CD14-positive monocyte (primary cell): Measurements from ENCODE around the gene APOF. TPM values are rescaled to one million over a fixed set of nuclear protein-coding genes. Genes with fewer than 3 reads are reported as not detected.
A peak's percentile ranks its signal among the peaks of the same experiment; 100 is the strongest.

Source experiments
- DNase-seq, 3 donors: peaks; one replicate each; pipeline ENCODE4 v3.0.0-alpha.2; 2011 to 2022
- H2AFZ ChIP-seq: 2 replicates; pipeline ENCODE4 v1.6.0; 2012; ENCODE audit warnings: mild to moderate bottlenecking, low read depth, low read length, inconsistent platforms; ENCODE audit not compliant: insufficient read depth, poor library complexity, severe bottlenecking
- H3K27ac ChIP-seq, 2 donors: 1 replicate in 1 of 2; 2 replicates in 1 of 2; pipeline ENCODE4 v1.5.1; 2012 to 2013; ENCODE audit warnings: low read length in 2 of 2, control low read depth in 1 of 2, inconsistent platforms in 1 of 2, low read depth in 1 of 2, mild to moderate bottlenecking in 1 of 2
- H3K27me3 ChIP-seq, 2 donors: one replicate each; pipeline versions ENCODE4 v1.6.0 to v1.6.1; 2011 to 2013; ENCODE audit warnings: low read length in 2 of 2; ENCODE audit not compliant: control insufficient read depth in 2 of 2, insufficient read depth in 2 of 2
- H3K36me3 ChIP-seq, 2 donors: replicated peaks in 1 of 2; 1 replicate in 1 of 2; 2 replicates in 1 of 2; pipeline versions ENCODE4 v1.5.1 to v1.6.1; 2012 to 2013; ENCODE audit warnings: low read length in 2 of 2, control low read depth in 1 of 2, inconsistent platforms in 1 of 2, mild to moderate bottlenecking in 1 of 2; ENCODE audit not compliant: insufficient read depth in 2 of 2, control insufficient read depth in 1 of 2
- H3K4me1 ChIP-seq, 2 donors: 1 replicate in 1 of 2; 2 replicates in 1 of 2; pipeline versions ENCODE4 v1.5.1 to v1.6.1; 2012 to 2013; ENCODE audit warnings: low read length in 2 of 2, control low read depth in 1 of 2, inconsistent platforms in 1 of 2, mild to moderate bottlenecking in 1 of 2, moderate library complexity in 1 of 2; ENCODE audit not compliant: insufficient read depth in 2 of 2, control insufficient read depth in 1 of 2
- H3K4me2 ChIP-seq: replicated peaks from 2 replicates; pipeline ENCODE3; 2012; ENCODE audit warnings: low read length, moderate library complexity, mild to moderate bottlenecking; ENCODE audit not compliant: poor library complexity, severe bottlenecking; ENCODE audit errors: extremely low read depth
- H3K4me3 ChIP-seq, 3 experiments: fragments of 200-600 bp in 1 of 3; sonication (generic) in 1 of 3; replicated peaks in 1 of 3; 1 replicate in 2 of 3; 2 replicates in 1 of 3; pipeline ENCODE4 v1.5.1; 2011 to 2013; ENCODE audit warnings: low read length in 3 of 3, mild to moderate bottlenecking in 3 of 3, control low read depth in 2 of 3, low read depth in 2 of 3, inconsistent platforms in 1 of 3, moderate library complexity in 1 of 3
- H3K79me2 ChIP-seq: 2 replicates; pipeline ENCODE4 v1.6.0; 2012; ENCODE audit warnings: mild to moderate bottlenecking, control low read depth, inconsistent platforms, low read length, moderate library complexity; ENCODE audit not compliant: insufficient read depth
- H3K9ac ChIP-seq: 2 replicates; pipeline ENCODE4 v1.6.0; 2017; ENCODE audit warnings: low read length, mild to moderate bottlenecking; ENCODE audit not compliant: insufficient read depth, poor library complexity, severe bottlenecking
- H3K9me3 ChIP-seq, 2 donors: replicated peaks in 1 of 2; 1 replicate in 1 of 2; 2 replicates in 1 of 2; pipeline versions ENCODE4 v1.5.1 to v1.6.1; 2012 to 2013; ENCODE audit warnings: low read length in 2 of 2, control low read depth in 1 of 2; ENCODE audit not compliant: control insufficient read depth in 1 of 2, insufficient read depth in 1 of 2
- H4K20me1 ChIP-seq: 2 replicates; pipeline ENCODE4 v1.6.0; 2012; ENCODE audit warnings: mild to moderate bottlenecking, low read length, control low read depth, moderate library complexity; ENCODE audit not compliant: insufficient read depth
- H3K27ac Mint-ChIP-seq, 7 donors: one replicate each; pipeline ENCODE4 v1.8.0; 2020; ENCODE audit warnings: mild to moderate bottlenecking in 7 of 7, mixed read lengths in 7 of 7, moderate library complexity in 6 of 7, inconsistent platforms in 2 of 7
- H3K27me3 Mint-ChIP-seq, 3 donors: one replicate each; pipeline ENCODE4 v1.8.0; 2021 to 2022; ENCODE audit warnings: low read depth in 3 of 3, mild to moderate bottlenecking in 3 of 3, mixed read lengths in 3 of 3, moderate library complexity in 3 of 3, inconsistent platforms in 1 of 3
- H3K36me3 Mint-ChIP-seq, 2 donors: one replicate each; pipeline ENCODE4 v1.8.0; 2020; ENCODE audit warnings: mixed read lengths in 2 of 2, inconsistent platforms in 1 of 2, mild to moderate bottlenecking in 1 of 2
- H3K4me1 Mint-ChIP-seq: one replicate; pipeline ENCODE4 v1.8.0; 2020; ENCODE audit warnings: mild to moderate bottlenecking, mixed read lengths
- H3K4me3 Mint-ChIP-seq, 2 donors: one replicate each; pipeline ENCODE4 v1.8.0; 2020; ENCODE audit warnings: mild to moderate bottlenecking in 2 of 2, mixed read lengths in 2 of 2, moderate library complexity in 1 of 2
- H3K9me3 Mint-ChIP-seq, 7 donors: one replicate each; pipeline ENCODE4 v1.8.0; 2020 to 2022; ENCODE audit warnings: mixed read lengths in 7 of 7, mild to moderate bottlenecking in 6 of 7, moderate library complexity in 6 of 7, inconsistent platforms in 2 of 7
- WGBS: methylation state at CpG from one replicate; pipeline ENCODE4 v1.1.5; 2013; ENCODE audit warnings: missing lambda C conversion rate; ENCODE audit not compliant: insufficient coverage; 5-methylcytosine and 5-hydroxymethylcytosine counted together
- intact Hi-C, 2 donors: fragments of 100-400 bp; cut with micrococcal nuclease; formaldehyde crosslinking; loops; one replicate each; pipeline versions ENCODE4 v1.15.0 to v1.15.1; 2023
- polyA plus RNA-seq, 3 donors: library from polyadenylated mRNA; depleted of rRNA in 1 of 3; unstranded in 2 of 3; stranded (reverse) in 1 of 3; fragments of 300-500 nt in 2 of 3; fragments of >200 nt in 1 of 3; fragmentation: Illumina TruSeq in 2 of 3; gene quantifications; 1 replicate in 2 of 3; 2 replicates in 1 of 3; pipeline ENCODE4 v1.2.3, GENCODE V29; 2012 to 2021
- TF ChIP-seq, protein P1 (sequence below): fragments of 200-600 bp; IDR thresholded peaks from one replicate; pipeline ENCODE4 v1.8.0; 2022; ENCODE audit warnings: antibody characterized with exemption, mild to moderate bottlenecking

APOF gene
- polyA plus RNA-seq, 3 donors, result not detected

DNA sequence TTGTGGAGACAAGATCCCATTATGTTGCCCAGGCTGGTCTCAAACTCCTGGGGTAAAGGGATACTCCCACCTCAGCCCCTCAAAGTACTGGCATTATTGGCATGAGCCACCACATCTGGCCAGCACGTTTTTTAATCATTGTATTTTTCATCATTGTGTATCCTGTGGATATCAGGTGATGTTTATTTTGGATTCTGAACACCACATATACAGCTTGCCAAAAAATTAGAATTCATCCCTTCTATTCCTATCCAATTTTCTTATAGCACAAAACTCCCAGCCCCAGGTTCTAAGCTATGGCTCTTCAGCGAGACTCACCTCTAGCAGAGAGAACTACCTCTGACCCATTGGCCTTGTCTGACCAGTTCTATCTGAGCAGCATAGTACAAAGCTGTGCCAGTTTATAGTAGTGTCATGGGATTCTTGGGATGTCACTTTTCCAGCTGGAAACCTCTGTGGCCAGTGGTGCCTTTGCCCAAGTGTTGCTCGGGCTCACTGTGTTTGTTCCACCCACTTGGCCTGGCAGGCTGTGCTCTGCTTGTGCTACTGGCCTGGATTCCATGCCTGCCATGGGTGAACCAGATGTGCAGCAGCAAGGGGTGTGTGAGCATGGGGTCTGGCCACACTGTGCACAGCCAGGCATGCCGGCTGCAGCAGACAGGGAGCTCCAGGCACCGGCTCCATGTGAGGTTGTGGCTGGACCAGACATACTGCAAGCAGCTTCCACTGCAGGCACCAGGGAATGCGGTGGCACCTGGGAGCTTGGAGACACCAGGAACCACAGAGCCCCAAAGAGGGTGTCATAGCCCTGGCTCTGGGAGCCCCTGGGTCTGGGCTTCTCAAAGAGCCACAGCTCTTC is 49.4 kb upstream of the APOF start:
- H3K27me3 Mint-ChIP-seq, result peaks cover 0 to 3% (median 2%) of the 10 kb centered on the region in 3 donors
- H3K9me3 ChIP-seq, result no peaks in the 10 kb centered on the region
- no peak overlapping the region for H3K4me3 ChIP-seq
- no peak overlapping the region for H3K4me2 ChIP-seq
- no peaks in the 10 kb centered on the region for H3K79me2 ChIP-seq
- H2AFZ ChIP-seq, result no peak overlapping the region
- peaks cover 17 to 29% of the 10 kb centered on the region in 2 donors for H3K36me3 Mint-ChIP-seq
- no peak overlapping the region for H3K9ac ChIP-seq
- TF ChIP-seq, protein P1, sequence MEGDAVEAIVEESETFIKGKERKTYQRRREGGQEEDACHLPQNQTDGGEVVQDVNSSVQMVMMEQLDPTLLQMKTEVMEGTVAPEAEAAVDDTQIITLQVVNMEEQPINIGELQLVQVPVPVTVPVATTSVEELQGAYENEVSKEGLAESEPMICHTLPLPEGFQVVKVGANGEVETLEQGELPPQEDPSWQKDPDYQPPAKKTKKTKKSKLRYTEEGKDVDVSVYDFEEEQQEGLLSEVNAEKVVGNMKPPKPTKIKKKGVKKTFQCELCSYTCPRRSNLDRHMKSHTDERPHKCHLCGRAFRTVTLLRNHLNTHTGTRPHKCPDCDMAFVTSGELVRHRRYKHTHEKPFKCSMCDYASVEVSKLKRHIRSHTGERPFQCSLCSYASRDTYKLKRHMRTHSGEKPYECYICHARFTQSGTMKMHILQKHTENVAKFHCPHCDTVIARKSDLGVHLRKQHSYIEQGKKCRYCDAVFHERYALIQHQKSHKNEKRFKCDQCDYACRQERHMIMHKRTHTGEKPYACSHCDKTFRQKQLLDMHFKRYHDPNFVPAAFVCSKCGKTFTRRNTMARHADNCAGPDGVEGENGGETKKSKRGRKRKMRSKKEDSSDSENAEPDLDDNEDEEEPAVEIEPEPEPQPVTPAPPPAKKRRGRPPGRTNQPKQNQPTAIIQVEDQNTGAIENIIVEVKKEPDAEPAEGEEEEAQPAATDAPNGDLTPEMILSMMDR, result no peak
- H3K27ac Mint-ChIP-seq, result peak overlapping the region in 1 of 7 donors; percentile 19
- peaks cover 0 to 3% (median 0%) of the 10 kb centered on the region in 7 donors for H3K9me3 Mint-ChIP-seq
- no peak overlapping the region for H3K27ac ChIP-seq
- H3K27me3 ChIP-seq, result no peaks in the 10 kb centered on the region
- no peaks in the 10 kb centered on the region for H3K4me1 Mint-ChIP-seq
- DNase-seq, result no peak
- no peaks in the 10 kb centered on the region for H4K20me1 ChIP-seq
- H3K4me1 ChIP-seq, result no peaks in the 10 kb centered on the region
- H3K36me3 ChIP-seq, result peaks cover 1 to 14% of the 10 kb centered on the region in 2 donors
- 95% methylated on average over 4 of the region's 6 CpGs for WGBS
- intact Hi-C loops, result no loop called here
- no peak overlapping the region for H3K4me3 Mint-ChIP-seq

DNA sequence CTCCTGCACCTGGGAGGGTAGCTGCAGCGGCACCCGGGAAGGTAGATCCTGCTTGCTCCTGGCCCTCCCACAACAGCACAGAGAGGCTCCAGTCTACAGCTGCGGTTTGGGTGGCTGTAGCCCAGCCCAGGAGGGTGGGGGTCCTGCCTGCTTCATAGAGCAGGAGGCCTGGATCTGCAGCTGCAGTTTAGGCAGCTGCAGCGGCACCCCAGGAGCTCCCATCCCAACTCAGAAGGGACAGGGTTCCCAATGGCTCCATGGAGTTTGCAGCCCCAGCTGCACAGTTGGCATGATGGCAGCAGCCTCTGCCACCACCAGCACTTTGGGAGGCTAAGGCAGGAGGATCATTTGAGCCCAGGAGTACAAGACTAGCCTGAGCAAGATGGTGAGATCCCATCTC is 48.1 kb upstream of the APOF start:
- DNase-seq, result no peak
- no peaks in the 10 kb centered on the region for H4K20me1 ChIP-seq
- intact Hi-C loops, result no loop called here
- peaks cover 0 to 1% of the 10 kb centered on the region in 2 donors for H3K36me3 ChIP-seq
- peaks cover 0 to 3% (median 2%) of the 10 kb centered on the region in 3 donors for H3K27me3 Mint-ChIP-seq
- no peak overlapping the region for H3K27ac Mint-ChIP-seq
- TF ChIP-seq, protein P1, result no peak
- no peak overlapping the region for H3K4me2 ChIP-seq
- no peak overlapping the region for H3K4me3 ChIP-seq
- no peaks in the 10 kb centered on the region for H3K4me1 Mint-ChIP-seq
- no peak overlapping the region for H2AFZ ChIP-seq
- peaks cover 6 to 18% of the 10 kb centered on the region in 2 donors for H3K36me3 Mint-ChIP-seq
- H3K9me3 ChIP-seq, result no peaks in the 10 kb centered on the region
- no peaks in the 10 kb centered on the region for H3K79me2 ChIP-seq
- no peak overlapping the region for H3K9ac ChIP-seq
- no peaks in the 10 kb centered on the region for H3K27me3 ChIP-seq
- H3K4me1 ChIP-seq, result no peaks in the 10 kb centered on the region
- H3K4me3 Mint-ChIP-seq, result no peak overlapping the region
- no peaks in the 10 kb centered on the region for H3K9me3 Mint-ChIP-seq
- WGBS, result 93% methylated on average over 4 of the region's 4 CpGs
- H3K27ac ChIP-seq, result no peak overlapping the region
